Fibroblast of the conjunctiva (primary cell): Measurements from ENCODE around the gene SNX33.
A peak's percentile ranks its signal among the peaks of the same experiment; 100 is the strongest.
"Not testable (repeated sequence)": the region's sequence is repeated elsewhere in the genome, so short reads cannot be mapped to it uniquely, and the experiment has no call there.

Experiments
- DNase-seq: peaks from one replicate; pipeline ENCODE4 v3.0.0-alpha.2; 2010; ENCODE audit warnings: low read depth

SNX33 gene

DNA sequence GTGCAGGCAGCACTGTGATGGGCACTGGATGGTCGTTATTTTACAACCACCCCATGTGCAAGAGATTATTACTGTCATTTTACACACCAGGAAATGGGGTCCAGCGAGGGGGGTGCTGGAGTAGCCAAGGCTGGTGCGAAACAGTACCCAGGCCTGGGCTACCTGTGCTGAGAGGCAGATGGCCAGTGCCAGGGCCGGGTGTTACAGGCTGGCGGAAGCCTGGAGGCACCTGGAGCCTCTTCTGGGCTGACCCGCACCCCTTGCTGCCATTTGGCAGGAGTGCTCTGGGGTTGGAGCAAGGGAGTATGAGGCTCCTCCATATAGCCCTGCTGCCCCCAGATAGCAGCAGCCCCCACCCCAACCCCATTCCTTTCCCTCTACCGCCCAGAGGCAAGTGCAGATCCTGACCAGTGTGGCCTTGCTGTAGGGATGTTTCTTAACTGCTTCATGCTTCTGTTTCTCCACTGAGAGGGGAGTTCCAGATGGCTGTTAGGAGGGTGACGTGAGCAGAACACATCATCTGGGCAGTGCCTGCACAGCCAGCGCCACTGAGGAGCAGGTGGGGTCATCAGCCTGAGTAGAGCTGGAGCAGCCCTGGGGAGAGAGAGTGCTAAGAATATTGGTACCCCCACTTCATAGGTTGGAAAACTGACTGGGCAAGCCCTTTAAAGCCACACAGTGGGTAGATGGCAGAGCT lies 15.3 kb downstream of the SNX33 start:
- DNase-seq = no peak

DNA sequence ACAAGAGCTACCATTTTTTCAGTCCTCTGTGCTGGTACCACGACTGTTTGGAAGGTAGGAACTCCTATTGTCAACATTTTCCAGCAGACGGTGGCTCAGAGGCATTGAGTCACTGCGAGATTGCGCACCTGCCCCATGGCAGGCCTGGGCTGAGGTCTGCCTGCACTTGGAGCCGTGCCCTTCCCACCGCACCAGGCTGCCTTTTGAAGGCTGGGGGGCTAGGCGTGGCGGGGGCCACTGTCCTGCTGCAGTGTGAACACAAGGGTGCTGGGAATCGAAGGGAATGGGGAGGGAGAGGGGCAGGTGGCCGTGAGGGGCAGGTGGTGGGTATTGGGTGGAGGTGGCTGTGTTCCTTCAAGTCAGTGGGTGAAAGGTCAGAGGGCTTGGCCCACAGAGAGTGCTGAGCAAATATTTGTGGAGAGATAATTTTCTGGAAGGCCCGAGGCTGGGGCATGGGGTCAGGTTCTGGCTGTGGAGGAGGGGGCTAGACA lies 16.3 kb downstream of the SNX33 start:
- no peak for DNase-seq

DNA sequence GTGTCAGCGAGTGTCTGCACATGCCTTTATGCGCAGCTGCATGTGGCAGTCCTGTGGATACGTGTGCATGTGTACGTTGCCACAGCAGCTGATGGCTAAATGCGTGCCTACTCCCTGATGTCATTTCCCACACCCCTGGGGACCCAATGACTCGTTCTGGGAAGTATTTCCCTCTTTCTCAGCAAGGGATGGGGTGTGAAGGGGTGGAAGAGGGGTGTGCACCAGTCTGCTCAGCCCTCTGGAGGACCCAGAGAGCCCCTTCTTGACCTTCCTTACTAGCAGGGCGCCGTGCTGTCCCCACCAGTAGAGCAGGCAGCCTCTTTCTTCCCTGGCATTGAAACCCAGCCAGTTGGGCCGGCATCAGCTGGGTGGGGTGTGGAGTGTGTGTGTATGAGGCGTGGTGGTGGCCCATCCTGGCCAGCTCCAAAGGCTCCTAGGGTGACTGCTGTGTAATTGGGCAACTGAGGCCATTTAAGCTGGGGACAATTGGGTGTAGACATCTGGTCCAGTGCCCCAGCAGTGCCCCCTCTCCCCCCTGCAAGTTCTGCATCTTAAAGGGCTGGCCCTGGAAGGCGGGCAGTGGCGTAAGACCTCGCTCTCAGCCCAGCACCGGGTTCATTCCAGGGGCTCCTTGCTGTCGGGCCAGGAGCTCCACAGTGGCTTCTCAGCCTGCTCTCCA lies 19.2 kb downstream of the SNX33 start:
- peak; percentile 94 for DNase-seq

DNA sequence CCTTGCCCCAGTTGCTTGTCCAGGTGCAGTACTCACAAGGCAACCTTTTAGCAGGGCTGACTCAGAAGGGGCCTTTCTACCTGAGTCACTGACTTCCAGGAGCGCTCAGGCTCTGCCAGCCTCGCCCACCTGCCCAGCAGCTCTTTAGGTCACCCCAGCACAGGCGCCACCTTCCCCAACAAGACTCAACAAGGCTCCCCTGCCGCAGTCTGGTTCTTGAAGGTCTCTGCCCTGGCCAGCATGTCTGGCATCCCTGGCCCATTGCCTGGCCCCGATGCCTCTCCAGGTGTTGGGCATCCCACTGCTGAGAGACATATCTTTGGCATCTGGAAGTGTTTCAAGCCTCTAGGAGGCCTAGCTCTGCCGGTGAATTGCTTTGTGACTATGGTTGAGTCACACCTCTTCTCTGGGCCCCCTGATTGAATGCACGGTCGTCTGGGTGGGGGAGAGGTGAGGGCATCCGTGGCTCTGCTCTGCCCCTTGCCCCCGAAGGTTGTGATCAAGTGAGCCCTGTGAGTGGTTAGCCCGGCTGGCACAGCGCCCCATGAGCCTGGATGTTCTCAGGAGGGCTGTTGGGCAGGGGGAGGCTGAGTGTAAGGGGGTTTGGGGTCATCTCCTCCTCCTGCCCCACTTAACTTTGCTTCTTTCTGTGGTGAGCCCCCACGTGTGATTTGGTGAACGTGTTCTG lies 21.6 kb downstream of the SNX33 start:
- DNase-seq = no peak

- DNase-seq = no peak
Observed at GRCh38 chr15:75669879-75670212, 22.1 kb downstream of the SNX33 start.

GRCh38 chr15:75671730-75672602 lies 24.3 kb downstream of the SNX33 start:
- DNase-seq = no peak

DNA sequence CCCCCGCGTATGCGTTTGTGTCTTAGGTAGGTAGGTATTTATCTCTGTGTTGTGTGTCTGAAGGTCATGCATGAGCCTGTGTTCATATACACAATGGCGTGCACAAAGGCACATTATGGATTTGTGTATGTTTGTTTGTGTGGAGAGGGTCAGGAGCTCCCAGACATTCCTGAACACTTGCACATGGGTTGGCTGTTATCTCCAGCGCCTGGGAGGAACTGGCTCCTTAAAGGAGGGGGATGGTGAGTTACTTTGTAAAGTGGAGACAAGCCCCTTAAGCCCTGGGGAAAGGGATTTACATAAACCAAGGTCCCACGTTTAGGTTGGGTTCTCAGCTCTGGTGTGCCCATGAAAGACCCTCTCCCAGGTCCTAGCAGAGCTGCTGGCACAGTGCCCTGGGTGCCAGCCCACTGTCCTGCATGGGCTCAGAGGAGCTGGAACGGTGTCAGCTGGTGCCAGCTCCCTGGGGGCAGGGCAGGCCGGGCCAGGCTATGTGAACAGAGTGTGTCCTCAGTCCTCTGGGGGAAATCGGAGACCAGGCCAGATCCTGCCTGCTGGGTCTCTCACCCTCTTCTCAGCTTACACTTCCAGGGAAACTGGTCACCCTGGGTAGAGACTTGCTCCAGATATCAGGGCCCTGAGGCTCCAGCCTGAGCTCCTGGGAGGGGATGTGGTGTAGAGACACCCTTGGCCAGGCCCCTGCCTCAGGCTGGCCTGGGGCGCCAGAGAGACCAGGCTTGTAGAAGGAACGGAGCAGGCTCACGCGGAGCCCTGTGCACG lies 25.1 kb downstream of the SNX33 start:
- no peak for DNase-seq

DNA sequence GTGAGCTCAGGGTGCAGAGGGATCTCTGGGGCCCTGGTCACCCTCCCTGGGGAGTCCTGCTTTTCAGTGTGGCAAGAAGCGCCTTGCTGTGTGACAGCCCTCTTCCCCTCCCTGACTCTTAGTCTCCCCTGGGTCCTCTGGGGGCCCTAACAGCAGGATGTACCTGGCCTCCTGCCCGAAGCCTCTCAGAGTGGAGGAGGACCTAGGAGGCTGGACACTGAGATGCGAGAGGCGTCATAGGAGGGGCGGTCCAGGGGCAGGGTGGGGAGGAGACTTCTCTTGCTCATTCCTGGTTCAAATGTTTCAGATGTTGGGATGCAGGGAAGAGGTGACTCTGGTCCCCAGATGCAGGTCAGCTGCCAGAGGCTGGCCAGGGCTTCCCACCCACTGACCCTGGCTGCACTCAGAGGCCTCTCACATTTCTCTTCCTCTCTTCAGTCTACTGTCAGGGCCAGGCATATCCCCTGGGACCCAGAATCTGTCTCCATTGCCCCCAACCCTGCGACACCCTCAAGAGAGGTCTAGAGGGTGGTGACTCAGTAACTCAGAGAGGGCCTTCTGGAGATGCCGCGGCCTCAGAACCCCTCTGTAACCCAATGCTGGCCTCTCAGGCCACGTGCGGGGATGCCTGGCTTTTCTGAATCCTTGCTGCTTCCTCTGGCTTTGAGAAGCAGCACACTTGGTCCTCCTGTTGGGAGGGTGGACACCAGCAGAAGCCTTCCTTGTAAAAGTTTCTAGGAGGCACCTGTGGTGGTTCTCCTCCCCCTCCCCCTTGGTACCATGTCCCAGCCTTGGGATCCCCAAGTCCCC lies 25.9 kb downstream of the SNX33 start:
- DNase-seq = no peak

DNA sequence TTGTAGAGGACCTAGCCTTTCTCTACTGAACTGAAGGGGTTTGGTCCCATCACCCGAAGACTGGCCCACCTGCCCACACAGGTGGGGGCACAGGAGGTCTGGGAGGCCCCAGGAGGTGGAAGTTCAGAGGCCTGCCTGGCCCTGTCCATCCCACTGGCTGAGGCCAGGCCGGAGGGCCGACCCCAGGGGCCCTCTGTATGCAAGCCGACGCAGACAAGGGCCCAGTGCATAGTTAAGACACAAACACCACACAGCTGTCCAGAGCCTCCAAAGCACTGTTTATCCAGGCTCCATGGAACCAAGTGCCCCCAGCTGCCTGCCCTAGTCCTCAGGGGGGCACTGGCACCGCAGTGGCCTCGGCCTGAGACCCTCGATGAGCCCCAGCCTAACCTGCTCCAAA lies 26.7 kb downstream of the SNX33 start:
- no peak for DNase-seq

- no peak for DNase-seq
Observed at GRCh38 chr15:75675579-75676404, 28.1 kb downstream of the SNX33 start.

- no peak for DNase-seq
Observed at GRCh38 chr15:75676688-75677464, 29.2 kb downstream of the SNX33 start.

- no peak for DNase-seq
Observed at GRCh38 chr15:75677465-75678323, 30.0 kb downstream of the SNX33 start.

- DNase-seq = not testable (repeated sequence)
Observed at GRCh38 chr15:75678324-75678690, 30.6 kb downstream of the SNX33 start.

DNA sequence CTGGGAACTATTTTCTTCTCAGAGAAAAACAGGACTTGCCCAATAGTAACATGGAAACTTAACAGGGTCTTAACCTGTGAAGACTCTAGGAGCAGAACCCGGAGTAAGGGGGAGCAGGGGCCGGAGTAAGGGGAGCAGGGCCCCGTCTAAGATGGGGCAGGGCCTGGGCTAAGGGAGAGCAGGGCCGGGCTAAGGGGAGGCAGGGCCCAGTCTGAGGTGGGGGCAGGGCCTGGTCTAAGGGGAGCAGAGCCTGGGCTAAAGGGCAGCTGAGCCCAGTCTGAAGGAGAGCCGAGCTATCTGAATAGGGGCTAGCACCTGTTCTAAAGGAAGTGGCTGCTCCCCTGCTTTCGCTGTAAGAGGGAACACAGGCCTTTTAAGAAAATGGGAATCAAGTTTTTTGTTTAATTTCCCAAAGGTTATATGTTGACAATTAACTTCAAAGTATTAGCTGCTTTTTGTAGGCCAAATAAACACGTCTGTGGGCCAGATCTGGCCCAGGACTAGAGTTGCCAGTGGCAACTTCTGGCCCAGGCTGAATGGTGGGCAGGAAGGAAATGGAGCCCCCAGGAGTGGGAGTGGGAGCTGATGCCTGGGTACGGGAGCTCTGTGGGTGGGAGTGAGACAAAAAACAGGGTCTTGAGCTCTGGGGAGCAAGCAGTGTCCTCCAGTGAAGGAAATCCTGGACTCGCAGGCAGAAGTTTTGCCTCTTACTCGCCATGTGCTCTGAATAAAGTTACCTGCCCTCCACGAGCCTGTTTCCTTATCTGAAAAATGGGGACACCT lies 32.5 kb downstream of the SNX33 start:
- DNase-seq = no peak

DNA sequence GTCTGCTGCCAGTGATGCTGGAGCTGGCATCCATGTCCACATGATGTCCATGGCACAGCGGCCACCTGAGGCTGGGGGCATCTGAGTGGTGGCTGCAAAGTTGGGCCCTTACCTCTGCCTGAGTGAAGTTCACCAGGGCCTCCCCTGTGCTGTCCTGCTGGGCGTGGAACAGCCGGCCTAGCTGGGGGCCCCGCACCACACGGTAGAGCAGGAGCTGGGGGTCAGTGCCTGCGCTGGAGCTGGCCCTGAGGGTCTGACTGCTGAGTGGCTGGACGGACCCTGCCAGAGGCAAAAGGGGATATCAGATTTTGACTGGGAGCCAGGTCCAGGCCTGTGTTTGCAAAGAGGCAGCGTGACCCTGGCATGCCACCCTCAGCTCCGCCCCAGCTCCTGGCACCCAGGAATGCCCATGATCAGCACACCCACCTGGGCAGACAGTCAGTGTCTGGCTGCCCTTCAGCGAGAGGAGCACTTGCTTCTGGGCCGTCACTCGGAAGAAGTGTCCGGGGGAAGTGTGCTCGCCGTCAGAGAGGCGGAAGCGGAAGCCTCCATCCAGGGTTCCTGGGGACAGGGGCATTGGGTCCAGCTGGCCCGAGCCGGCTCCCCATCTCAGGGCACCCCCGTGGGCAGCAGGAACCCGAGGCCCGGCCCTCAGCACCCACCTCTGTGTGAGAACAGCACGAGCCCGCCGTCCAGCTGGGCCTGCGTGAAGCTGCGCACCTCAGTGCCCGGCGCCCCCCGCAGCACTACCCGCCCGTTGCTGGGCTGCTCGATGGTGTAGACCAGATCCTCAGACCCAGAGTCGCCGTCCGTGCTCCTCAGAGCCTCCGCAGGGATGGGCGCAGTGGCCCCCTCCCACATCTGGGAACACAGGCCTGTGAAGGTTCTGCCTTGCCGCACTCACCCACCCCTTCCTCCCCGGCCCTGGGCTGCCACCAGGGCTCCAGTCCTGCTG lies 34.7 kb downstream of the SNX33 start:
- DNase-seq = no peak
